B cell (primary cell): ENCODE results near the gene BCL2L13. TPM values are rescaled to one million over a fixed set of nuclear protein-coding genes. Genes with fewer than 3 reads are reported as not detected.

Experiments used
- ATAC-seq: fragments of 200-7000 bp; cut with Tn5 transposase; one replicate; pipeline ENCODE4 v1.10.0; 2021; ENCODE audit warnings: low read depth, mild to moderate bottlenecking, moderate number of reproducible peaks, moderate library complexity
- CTCF ChIA-PET: fragments of 350-600 bp; sonication (Branson Sonifier 250); formaldehyde crosslinking; loops from one replicate; lab custom pipeline; 2021; ENCODE audit warnings: antibody characterized with exemption, inconsistent platforms; lab: Charles Lee
- POLR2A ChIA-PET: fragments of 350-600 bp; sonication (Branson Sonifier 250); formaldehyde crosslinking; loops from one replicate; lab custom pipeline; 2021; ENCODE audit warnings: antibody characterized with exemption; lab: Charles Lee
- DNase-seq: peaks from one replicate; pipeline ENCODE4 v3.0.0; 2013
- H2AFZ ChIP-seq: 2 replicates; pipeline ENCODE4 v1.6.1; 2012; ENCODE audit warnings: mild to moderate bottlenecking, low read depth, low read length; ENCODE audit not compliant: insufficient read depth, poor library complexity, severe bottlenecking
- H3K27ac ChIP-seq, 2 donors: 1 replicate in 1 of 2; 2 replicates in 1 of 2; pipeline ENCODE4 v1.5.1; 2012 to 2013; ENCODE audit warnings: low read length in 2 of 2, mild to moderate bottlenecking in 2 of 2, moderate library complexity in 1 of 2
- H3K27me3 ChIP-seq, 4 experiments: fragments of 200-600 bp in 1 of 4; sonication (generic) in 1 of 4; replicated peaks in 1 of 4; 1 replicate in 2 of 4; 2 replicates in 2 of 4; pipeline versions ENCODE4 v1.6.1 to v1.7.0; 2013 to 2016; ENCODE audit warnings: low read length in 3 of 4, mild to moderate bottlenecking in 2 of 4, mixed read lengths in 1 of 4, moderate library complexity in 1 of 4; ENCODE audit not compliant: insufficient read depth in 4 of 4, control insufficient read depth in 3 of 4; ENCODE audit errors: control extremely low read depth in 1 of 4
- H3K36me3 ChIP-seq, 2 experiments: replicated peaks in 1 of 2; 1 replicate in 1 of 2; 2 replicates in 1 of 2; pipeline versions ENCODE4 v1.6.1 to v1.7.1; 2013; ENCODE audit warnings: low read length in 1 of 2; ENCODE audit not compliant: insufficient read depth in 2 of 2, control insufficient read depth in 1 of 2; ENCODE audit errors: control extremely low read depth in 1 of 2, extremely low read depth in 1 of 2
- H3K4me1 ChIP-seq, 2 donors: fragments of 200-600 bp in 1 of 2; sonication (generic) in 1 of 2; 1 replicate in 1 of 2; 2 replicates in 1 of 2; pipeline versions ENCODE4 v1.5.1 to v1.6.1; 2013 to 2017; ENCODE audit warnings: low read length in 2 of 2; ENCODE audit not compliant: control insufficient read depth in 2 of 2, insufficient read depth in 2 of 2
- H3K4me2 ChIP-seq: replicated peaks from 2 replicates; pipeline ENCODE3; 2012; ENCODE audit warnings: mild to moderate bottlenecking, low read depth, low read length; ENCODE audit not compliant: poor library complexity, severe bottlenecking
- H3K4me3 ChIP-seq, 5 experiments: fragments of 200-600 bp in 1 of 5; sonication (generic) in 1 of 5; 1 replicate in 3 of 5; 2 replicates in 2 of 5; pipeline versions ENCODE4 v1.5.1 to v1.7.0; 2011 to 2016; ENCODE audit warnings: low read length in 4 of 5, mild to moderate bottlenecking in 4 of 5, low read depth in 2 of 5, control low read depth in 1 of 5, moderate library complexity in 1 of 5; ENCODE audit not compliant: insufficient read depth in 1 of 5; ENCODE audit errors: control extremely low read depth in 1 of 5, extremely low read depth in 1 of 5
- H3K79me2 ChIP-seq: fragments of 200-600 bp; sonication (generic); one replicate; pipeline ENCODE4 v1.6.0; 2016; ENCODE audit warnings: low read length; ENCODE audit not compliant: control insufficient read depth, insufficient read depth
- H3K9ac ChIP-seq: fragments of 200-600 bp; sonication (generic); 2 replicates; pipeline ENCODE4 v1.6.1; 2017; ENCODE audit warnings: mild to moderate bottlenecking, low read length, moderate library complexity
- H3K9me3 ChIP-seq, 3 donors: one replicate each; pipeline versions ENCODE4 v1.6.1 to v1.7.1; 2013; ENCODE audit warnings: low read length in 2 of 3; ENCODE audit not compliant: control insufficient read depth in 2 of 3, insufficient read depth in 1 of 3; ENCODE audit errors: control extremely low read depth in 1 of 3
- H4K20me1 ChIP-seq: 2 replicates; pipeline ENCODE4 v1.6.0; 2012; ENCODE audit warnings: mild to moderate bottlenecking, low read length; ENCODE audit not compliant: insufficient read depth, control insufficient read depth, poor library complexity, severe bottlenecking
- H3K27ac Mint-ChIP-seq: one replicate; pipeline ENCODE4 v1.8.0; 2021; ENCODE audit warnings: mixed read lengths
- H3K27me3 Mint-ChIP-seq: one replicate; pipeline ENCODE4 v1.8.0; 2021; ENCODE audit warnings: mixed read lengths
- H3K4me1 Mint-ChIP-seq: one replicate; pipeline ENCODE4 v1.8.0; 2021; ENCODE audit warnings: mixed read lengths
- H3K4me3 Mint-ChIP-seq: one replicate; pipeline ENCODE4 v1.8.0; 2021; ENCODE audit warnings: mixed read lengths
- H3K9me3 Mint-ChIP-seq: one replicate; pipeline ENCODE4 v1.8.0; 2022; ENCODE audit warnings: mixed read lengths; ENCODE audit not compliant: insufficient read depth
- EZH2 ChIP-seq: IDR thresholded peaks from 2 replicates; pipeline ENCODE4 v1.6.1; 2012; ENCODE audit warnings: borderline replicate concordance, low read depth, mild to moderate bottlenecking, moderate library complexity, low read length; ENCODE audit not compliant: insufficient read depth, poor library complexity, severe bottlenecking
- WGBS: methylation state at CpG from one replicate; pipeline ENCODE4 v1.1.5; 2013; ENCODE audit warnings: missing lambda C conversion rate; ENCODE audit not compliant: insufficient coverage; 5-methylcytosine and 5-hydroxymethylcytosine counted together
- intact Hi-C: fragments of 100-400 bp; cut with micrococcal nuclease; formaldehyde crosslinking; loops from one replicate; pipeline ENCODE4 v1.10.0; 2022
- polyA plus RNA-seq: library from polyadenylated mRNA; depleted of rRNA; stranded (reverse); fragments of >200 nt; gene quantifications from 2 replicates; pipeline ENCODE4 v1.2.3, GENCODE V29; 2012
- total RNA-seq, 2 donors: library from RNA; stranded (reverse); fragments of 120-200 nt in 1 of 2; gene quantifications; 1 replicate in 1 of 2; 2 replicates in 1 of 2; pipeline versions ENCODE4 v1.2.3 to v1.2.4, GENCODE V29; 2013 to 2022
- TF ChIP-seq, protein P1 (sequence below): fragments of 200-600 bp; IDR thresholded peaks from one replicate; pipeline ENCODE4 v1.8.0; 2022; ENCODE audit warnings: antibody characterized with exemption, mild to moderate bottlenecking

The BCL2L13 gene
- total and polyA plus RNA-seq, 2 donors (not counting 1 experiment from before 2014, with no cell fraction given), result 19.2 to 29.9 TPM

DNA sequence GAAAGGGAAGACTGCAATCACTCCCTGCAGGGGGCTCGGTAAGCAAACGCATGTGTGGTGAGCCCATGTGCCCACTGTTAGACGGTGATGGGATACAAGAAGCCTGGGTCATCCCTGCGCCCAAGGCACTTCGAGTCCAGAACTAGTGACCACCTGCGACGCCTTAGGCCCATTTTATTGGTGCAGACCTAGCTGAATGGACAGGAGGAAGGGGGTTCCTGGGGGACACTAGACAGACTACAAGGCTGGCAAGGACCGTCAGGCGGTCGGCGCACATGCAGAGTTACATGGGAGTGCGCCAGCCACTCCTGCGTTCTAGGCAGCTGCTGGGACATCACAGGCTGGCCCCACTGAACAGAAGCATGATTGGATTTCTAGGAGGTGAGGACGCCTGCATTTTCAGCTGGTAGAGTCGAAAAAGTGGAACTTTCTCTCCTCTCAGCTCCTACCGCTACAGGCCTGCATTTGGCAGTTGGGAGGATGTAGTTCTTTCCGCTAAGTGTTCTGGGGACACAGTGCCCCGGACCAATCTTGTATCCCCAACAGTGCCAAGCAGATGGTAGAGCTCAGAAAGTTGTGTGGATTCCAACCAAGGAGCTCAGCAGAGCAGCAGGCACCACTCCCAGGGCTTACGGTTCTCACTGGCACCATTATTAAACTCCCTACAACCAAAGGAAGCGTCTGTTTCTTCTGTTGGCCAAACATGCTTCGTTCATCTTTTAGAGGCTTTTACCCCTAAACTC is 100.0 kb downstream of the BCL2L13 start:
- TF ChIP-seq, protein P1, sequence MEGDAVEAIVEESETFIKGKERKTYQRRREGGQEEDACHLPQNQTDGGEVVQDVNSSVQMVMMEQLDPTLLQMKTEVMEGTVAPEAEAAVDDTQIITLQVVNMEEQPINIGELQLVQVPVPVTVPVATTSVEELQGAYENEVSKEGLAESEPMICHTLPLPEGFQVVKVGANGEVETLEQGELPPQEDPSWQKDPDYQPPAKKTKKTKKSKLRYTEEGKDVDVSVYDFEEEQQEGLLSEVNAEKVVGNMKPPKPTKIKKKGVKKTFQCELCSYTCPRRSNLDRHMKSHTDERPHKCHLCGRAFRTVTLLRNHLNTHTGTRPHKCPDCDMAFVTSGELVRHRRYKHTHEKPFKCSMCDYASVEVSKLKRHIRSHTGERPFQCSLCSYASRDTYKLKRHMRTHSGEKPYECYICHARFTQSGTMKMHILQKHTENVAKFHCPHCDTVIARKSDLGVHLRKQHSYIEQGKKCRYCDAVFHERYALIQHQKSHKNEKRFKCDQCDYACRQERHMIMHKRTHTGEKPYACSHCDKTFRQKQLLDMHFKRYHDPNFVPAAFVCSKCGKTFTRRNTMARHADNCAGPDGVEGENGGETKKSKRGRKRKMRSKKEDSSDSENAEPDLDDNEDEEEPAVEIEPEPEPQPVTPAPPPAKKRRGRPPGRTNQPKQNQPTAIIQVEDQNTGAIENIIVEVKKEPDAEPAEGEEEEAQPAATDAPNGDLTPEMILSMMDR, result no peak
- TF ChIP-seq EZH2, result no peak
- Mint-ChIP-seq H3K27me3 (no peaks in the 10 kb centered on the region), H3K9me3 (no peaks in the 10 kb centered on the region), H3K4me3 (no peak overlapping the region), H3K4me1 (peaks cover 8% of the 10 kb centered on the region), H3K27ac (no peak overlapping the region)
- peaks cover 0 to 6% of the 10 kb centered on the region in 2 donors for H3K4me1 ChIP-seq
- H3K79me2 ChIP-seq, result peaks cover 15% of the 10 kb centered on the region
- H3K36me3 ChIP-seq, result peaks cover 4 to 56% of the 10 kb centered on the region in 2 experiments
- H3K27ac ChIP-seq, result no peak overlapping the region
- H3K4me3 ChIP-seq, result no peak overlapping the region
- WGBS, result 98% methylated on average over 19 of the region's 21 CpGs
- no peaks in the 10 kb centered on the region for H4K20me1 ChIP-seq
- no peaks in the 10 kb centered on the region for H3K9me3 ChIP-seq
- no peak overlapping the region for H2AFZ ChIP-seq
- intact Hi-C loops, result no loop called here
- no peak for ATAC-seq
- no peak overlapping the region for H3K4me2 ChIP-seq
- no peaks in the 10 kb centered on the region for H3K27me3 ChIP-seq
- ChIA-PET POLR2A (no interaction called here), CTCF (interaction anchor here (1.0 kb wide), 1 partner anchor 47 kb away, joined by 3 read pairs; no protein-coding TSS in a partner anchor)
- no peak overlapping the region for H3K9ac ChIP-seq
- no peak for DNase-seq

DNA sequence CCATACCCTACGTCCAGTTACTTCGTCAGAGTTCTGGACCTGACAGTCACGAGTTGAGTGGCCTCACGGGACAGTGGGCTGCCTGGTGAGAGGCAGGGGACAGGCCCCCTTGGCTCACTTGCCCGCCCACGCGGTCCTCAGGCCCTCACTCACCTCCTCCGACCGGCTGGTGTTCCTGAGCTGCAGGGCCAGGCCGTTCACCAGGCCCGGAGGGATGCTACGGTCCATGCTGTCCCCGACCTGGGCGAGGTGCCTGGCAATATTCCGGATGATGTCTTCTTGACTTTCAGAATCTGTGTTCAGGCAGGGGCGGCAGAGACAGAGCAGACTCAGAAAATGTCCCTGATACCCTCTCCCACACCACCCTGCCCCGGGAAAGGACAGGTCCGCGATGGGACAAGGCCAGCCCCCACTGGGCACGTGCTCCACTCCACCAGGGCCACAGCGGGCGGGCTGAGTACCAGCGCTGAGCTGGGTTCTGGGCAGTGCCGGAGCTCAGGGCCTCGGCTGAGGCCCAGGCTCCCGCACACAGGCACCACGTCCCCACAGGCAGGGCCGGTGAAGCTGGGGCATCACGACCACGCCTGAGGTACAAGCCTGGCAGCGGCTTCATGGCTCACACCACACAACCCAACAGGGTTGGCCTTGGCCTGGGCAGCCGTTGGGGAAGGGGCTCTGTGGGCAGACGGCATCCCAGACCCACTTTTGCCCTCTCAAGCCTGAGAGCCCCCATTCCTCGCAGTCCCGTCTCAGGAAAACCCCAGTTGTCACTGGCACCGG is 100.8 kb downstream of the BCL2L13 start:
- Mint-ChIP-seq H3K4me3 (no peak overlapping the region), H3K4me1 (peaks cover 8% of the 10 kb centered on the region), H3K9me3 (no peaks in the 10 kb centered on the region), H3K27me3 (no peaks in the 10 kb centered on the region), H3K27ac (no peak overlapping the region)
- Histone ChIP-seq H3K4me3 (no peak overlapping the region), H3K4me2 (no peak overlapping the region), H3K4me1 (peaks cover 0 to 6% of the 10 kb centered on the region in 2 donors), H4K20me1 (no peaks in the 10 kb centered on the region), H3K36me3 (peaks cover 3 to 47% of the 10 kb centered on the region in 2 experiments), H2AFZ (no peak overlapping the region), H3K27me3 (no peaks in the 10 kb centered on the region), H3K79me2 (peaks cover 15% of the 10 kb centered on the region), H3K9me3 (no peaks in the 10 kb centered on the region), H3K27ac (no peak overlapping the region), H3K9ac (no peak overlapping the region)
- intact Hi-C loops, result no loop called here
- no peak for DNase-seq
- TF ChIP-seq, protein P1, result no peak
- no peak for TF ChIP-seq EZH2
- ChIA-PET POLR2A (no interaction called here), CTCF (interaction anchor here (0.9 to 5.3 kb wide), 3 partner anchors 46 to 337 kb away, joined by 3 to 58 read pairs (median 3); partner anchors contain the start of gene PEX26)
- WGBS, result 97% methylated on average over 36 of the region's 36 CpGs
- no peak for ATAC-seq
